Stimulated activated CD4-positive, alpha-beta T cell treated with anti-CD3 and anti-CD28 coated beads, Interleukin-15, amount 100 ng/mL, for 24 hours (primary cell): Measurements from ENCODE around the gene NOL6.
A peak's percentile ranks its signal among the peaks of the same experiment; 100 is the strongest.

ENCODE experiments used
- DNase-seq: peaks from one replicate; pipeline ENCODE4 v3.0.0-alpha.2; 2020

The NOL6 gene

DNA sequence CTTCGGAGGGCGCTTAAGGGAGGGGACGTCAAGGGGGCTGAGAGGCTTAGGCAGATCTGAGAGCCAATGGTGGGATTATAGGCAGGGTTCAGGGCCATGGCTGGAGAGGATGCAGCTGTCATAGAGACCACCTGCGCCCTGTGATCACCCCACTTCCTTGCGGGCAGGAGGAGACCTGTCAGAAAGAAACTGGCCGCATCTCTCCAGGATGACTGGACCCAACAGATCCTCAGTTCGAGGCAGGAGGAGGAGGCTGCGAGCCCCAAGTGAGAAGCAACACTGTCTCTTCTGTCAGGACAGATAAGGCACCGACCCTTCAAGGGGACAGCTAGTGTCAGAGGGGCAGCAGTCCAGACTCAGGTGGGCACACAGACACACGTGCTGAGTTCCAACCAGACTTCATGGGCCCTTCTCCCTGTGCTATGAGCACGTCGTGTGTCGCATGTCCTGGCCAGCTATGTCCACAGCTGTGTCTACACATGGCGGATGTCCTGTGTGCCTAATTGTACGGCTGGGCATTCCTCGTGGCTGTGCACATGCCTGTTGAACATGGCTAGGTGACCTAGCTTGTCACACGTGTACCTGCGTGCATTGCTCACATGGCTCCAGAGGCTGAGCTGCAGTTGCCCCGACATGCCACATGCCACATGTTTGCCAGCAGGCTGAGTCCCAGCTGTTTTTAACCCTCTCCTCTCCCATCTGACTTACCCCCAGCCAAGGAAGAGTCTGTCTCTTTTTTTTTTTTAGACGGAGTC is 25.7 kb downstream of the NOL6 start:
- DNase-seq = no peak

DNA sequence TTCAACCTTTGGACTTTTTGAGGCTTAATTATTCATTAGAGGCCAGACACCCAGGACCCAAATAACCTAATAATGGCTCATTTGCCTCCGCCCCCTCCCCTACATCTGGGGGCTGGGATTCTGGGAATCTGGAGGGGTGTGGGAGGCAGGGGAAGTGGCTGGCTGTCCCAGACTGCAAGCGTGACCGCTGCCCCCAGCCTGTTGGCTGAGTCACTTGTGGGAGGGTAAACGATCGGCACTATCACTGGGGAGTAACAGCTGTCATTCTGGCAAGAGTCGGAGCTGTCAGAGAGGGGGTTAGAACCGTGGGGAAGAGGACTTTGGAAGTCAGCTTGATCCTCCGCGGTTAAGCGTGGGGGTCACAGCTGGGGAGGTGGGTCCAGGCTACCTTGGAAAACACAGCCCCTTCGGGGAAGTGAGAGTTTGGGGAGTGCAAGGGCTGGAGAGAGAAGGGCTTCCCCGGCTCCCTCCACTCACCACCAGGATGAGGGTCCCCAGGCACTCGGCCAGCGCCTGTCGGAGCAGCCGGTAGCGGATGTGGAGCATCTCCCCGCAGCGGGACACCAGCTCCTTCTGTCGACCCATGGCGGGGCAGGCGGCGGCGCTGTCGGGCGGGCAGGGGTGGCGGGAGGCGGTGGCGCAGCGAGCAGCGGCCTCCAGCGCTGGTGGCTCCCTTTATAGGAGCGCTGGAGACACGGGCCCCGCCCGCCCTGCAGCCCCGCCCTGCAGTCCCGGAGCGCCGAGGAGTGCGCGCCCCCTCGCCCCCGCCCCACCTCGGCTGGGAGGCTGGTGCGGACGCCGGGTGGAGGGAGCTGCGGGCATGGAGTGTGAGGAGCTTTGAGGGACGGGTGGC is 26.6 kb downstream of the NOL6 start, which contains the start of gene AQP3:
TSS of gene AQP3 (minus strand) at position 648 of the 853 bp plus-strand sequence. CDS start at position 585, 63 bp downstream.
- DNase-seq = peak; percentile 74

DNA sequence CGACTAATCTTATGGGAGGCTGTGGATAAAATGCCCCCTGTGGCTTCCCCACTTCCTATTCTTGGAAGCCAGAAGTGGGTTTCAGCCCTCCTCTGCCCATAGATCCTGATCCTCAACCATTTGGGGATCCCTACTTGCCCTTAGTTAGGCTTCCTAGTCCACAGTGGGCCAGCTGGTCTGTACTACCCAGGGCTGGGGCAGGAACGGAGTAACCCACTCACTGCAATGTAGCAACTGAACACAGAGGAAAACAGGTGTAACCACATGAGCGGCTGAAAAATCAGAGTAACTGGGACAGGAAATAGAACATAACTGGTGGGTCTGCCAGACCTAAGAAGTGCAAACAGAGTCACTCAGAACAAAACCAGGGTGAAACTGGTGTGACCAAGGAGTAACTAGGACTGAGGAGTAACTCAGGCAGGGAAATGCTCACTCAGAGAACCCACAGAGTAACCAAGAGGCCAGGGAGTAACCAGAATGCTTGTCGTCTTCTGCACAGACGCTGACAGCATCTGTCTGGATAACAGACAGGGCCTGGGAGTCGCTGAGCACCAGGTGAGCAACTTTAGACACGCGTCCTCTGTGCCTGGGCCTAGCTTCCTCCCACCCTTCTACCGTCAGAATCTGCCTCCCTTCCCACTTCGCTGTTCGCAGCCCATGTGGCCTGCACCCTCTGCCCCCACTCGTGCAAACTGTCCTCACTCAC is 27.3 kb downstream of the NOL6 start:
- peak; percentile 69 for DNase-seq

DNA sequence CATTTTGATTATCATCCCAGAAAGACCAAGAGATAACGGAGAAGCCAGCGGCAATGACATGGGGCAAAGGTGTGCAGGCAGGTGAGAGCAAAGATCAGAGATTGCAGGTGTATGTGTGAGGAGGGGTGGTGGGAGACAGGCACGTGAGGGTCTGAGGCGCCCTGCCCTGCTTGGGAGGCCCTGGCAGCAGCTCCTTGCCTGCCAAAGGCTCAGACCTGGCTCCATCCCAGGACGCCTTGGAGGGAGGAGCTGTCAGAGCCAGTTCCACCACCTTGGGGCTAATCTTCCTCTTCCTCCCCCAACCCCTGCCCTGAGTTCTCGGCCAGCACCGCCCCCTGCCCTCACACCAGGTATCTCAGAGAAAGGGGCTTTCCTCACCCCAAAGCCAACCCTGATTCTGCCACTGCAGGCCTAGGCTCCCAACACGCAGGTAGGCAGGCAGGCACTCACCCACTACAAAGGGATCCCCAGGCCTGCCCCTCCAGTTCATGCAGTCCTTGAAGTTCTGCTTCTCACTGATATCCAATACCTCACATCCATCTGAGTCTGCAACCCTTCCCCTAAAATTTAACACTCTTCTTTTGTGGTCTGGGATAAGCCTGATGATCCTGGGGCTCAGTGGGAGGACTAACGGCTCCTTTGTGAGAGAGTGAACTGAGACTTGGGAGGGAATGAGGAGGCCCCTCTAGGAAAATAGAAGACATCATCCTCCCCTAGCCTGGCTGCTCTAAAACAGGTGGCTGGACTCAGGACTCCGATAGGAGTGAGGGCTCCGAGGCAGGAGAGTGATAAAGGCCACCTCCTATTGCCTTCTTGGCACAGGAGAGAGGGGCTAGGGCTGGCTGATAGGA is 28.1 kb downstream of the NOL6 start:
- DNase-seq = no peak

DNA sequence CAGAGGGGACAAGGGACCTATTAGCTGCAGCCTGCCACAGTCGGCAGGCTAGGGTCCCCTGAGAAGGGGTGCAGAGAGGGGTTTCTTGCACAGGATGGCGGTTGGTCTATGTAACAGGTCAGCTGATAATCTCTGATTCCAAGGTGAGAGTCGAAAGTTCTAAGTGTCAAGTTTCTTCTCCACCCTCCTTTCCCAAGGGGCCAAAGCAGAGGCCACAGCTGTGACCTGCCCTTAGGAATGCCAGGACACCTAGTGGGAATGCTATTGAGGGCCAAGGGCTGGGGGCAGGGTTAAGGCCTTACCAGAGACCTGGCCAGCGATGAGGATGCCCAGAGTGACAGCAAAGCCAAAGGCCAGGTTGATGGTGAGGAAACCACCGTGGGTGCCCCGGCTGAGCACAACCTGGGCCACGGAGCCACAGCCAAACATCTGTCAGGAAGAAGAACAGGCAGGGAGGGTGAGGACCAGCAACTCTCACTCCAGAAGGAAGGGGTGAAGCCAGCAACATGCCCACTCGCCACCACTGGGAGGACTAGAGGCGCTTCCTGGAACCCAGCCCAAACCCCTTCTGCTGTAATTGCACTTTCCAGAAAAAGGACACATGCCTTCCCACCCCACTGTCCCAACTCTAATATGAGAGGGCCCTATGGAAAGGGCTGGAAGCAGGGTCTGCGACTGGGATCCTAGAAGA is 30.1 kb downstream of the NOL6 start:
- no peak for DNase-seq

DNA sequence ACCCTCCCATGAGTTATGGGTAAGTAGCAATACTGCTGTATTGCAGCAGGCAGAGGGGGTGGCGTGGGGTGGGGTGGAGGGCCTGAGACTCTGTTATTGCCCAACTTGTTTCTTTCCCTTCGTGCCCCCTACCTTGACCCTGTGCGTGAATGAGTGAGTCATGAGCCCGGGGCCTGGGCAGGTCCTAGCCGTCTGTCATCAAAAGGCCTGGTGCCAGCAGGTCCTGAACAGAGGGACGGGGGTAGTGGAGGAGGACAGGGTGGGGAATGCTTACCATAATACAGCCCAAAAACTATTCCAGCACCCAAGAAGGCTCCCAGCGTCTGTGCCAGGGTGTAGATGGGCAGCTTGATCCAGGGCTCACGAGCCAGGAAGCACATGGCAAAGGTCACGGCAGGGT is 30.7 kb downstream of the NOL6 start:
- DNase-seq = no peak

DNA sequence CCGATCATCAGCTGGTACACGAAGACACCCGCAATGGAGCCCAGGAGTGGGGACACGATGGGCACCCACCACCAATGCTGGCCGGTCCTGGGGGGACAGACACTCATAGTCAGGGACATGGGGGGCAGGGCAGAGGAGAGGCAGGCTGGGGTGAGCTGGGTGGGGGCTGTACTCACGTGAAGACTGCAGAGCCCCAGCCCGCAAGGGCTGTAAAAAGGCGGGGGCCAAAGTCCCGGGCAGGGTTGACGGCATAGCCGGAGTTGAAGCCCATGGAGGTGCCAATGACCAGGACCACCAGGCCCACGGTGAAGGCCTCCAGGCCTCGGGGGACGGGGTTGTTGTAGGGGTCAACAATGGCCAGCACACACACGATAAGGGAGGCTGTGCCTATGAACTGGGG is 31.6 kb downstream of the NOL6 start:
- no peak for DNase-seq

DNA sequence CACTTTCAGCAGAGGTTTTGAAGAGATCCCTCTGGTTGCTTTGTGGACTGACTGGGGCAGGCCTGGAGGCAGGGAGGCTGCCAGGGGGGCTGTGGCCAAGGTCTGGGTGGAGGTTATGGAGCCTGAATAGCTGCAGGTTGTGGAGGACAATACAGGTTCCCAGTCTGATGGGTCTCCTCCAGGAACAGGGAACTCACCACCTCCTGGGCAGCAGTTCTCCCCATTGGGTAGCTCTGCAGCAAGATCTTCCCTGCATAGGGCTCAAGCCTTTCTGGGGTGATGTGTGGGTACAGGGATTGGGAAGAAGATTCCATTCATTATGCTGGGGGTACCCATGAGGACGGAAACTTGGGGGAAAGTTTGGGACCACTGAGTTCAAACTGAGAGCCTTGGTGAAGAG is 33.1 kb downstream of the NOL6 start:
- no peak for DNase-seq

DNA sequence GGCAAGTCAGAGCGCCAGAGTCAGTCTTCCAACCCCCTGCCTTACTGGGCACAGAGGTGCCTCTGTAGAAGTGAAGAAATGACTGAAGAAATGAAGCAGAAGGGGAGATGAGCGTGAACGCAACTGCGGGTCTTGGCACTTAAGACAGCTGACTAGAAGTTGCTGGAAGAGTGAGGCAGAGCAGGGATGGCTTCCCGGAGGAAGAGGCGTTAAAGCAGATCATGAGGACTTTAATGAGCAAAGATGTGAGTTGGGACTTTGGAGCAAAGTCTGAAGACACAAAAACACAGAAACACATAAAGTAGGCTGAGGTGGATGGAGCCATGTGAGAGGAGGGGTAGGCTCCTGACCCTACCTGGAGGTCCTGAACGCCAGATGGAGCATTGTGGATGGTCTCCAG is 33.5 kb downstream of the NOL6 start:
- no peak for DNase-seq

DNA sequence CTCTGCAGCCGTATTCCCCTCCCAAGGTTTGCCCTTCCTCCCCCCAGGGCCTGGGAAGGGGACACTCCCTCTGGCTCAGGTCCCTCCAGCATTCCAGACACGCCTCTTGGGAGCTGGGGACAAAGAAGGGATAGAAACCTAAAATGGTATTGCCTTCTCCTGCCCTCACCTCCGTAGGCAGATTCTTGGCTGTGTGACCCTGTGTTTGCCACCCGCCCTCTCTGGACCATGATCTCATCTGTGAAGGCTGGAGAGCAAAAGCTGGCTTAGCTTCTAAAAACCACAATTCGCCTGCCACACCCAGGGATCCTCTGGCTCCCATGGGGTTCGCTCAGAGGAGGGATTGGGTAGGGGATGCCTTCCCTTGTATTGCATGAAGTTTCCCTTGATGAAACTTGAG is 34.0 kb downstream of the NOL6 start:
- DNase-seq = no peak

DNA sequence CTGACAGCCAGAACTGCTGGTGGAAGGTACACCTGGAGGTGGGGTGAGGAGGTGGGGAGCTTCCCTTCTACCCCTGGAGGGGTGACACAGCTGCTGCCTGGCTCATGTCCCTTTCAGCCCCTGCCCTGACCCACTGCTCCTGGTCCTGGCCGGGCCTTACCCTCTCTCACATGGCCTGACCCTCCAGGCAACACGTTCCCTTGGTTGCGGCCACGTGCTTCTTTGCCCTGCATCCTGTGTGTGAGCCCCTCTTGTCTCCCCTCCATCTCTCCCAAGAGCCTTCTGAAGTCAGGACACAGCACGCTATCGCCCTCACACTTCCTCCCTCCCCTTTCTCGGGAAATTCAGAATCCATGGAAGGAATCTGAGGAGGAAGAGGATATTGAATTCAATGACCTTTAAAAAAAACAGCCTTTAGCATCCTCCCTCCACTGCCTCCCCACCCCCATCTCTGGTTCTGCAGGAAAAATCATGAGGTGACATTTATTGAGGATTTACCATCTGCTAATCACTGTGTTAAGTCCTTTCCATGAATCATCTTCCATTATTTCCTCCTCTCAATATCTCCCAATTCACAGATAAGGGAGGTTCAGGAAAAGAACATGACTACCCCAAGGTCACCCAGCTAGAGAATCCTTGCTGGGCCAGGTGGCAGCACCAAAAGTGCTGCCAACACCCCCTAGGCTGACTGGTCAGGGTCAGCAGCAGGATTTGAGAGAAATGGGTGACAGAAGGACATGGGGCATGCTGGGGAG is 34.6 kb downstream of the NOL6 start:
- DNase-seq = no peak

DNA sequence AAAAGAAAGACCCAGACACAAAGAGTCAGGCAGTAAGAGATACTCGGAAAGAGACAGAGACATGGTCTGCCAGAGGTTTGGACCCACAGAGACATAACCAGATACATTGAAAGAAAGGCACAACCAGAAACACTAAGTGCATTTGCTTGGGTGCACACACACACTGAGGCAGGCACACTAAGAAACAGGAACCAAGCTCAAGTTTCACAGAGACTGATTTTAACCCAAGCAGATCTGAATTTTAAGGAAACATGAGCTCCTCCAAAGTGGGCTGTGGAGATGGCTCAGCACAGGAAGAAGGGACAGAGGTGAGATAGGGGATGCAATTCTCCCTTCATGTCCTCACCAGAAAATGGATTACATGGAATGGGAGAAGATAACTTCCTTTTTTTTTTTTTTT is 35.8 kb downstream of the NOL6 start:
- no peak for DNase-seq

DNA sequence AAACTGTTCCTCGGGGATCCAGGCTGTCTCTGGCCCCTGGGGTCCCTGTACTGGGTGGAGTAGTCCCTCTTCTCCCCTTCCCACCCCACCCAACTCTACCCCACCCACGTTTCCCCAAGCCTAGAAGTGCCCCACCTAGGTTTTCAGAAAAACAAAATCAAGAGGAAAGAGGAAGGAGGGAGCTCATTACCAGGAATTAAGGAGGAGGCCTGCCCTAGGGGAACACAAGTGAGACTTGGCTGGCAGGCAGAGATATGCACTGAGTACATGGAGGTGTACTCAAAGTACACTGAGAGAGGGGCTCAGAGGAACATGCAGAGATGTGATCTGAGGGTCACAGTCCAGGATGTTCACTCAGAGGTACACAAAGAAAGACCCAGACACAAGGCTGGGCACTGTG is 36.5 kb downstream of the NOL6 start:
- no peak for DNase-seq

DNA sequence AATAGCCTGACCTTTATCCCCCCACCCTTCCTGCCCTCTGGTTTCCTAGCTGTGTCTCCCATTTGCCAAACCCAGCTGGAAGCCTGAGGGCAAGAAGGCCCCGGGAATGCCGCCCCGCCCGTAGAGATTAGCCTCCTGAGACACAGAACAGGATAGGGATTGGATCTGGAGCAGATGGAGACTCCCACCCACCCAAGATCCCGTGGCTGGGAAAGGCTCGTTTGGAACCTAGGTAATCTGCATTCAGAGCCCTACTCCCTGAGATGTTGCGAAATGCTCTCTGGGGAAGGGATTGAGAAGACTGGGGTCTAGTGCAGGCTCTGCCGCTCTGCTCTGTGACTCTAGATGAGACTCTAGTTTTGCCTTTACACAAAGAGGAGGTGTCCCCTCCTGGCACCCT is 37.3 kb downstream of the NOL6 start:
- DNase-seq = no peak

DNA sequence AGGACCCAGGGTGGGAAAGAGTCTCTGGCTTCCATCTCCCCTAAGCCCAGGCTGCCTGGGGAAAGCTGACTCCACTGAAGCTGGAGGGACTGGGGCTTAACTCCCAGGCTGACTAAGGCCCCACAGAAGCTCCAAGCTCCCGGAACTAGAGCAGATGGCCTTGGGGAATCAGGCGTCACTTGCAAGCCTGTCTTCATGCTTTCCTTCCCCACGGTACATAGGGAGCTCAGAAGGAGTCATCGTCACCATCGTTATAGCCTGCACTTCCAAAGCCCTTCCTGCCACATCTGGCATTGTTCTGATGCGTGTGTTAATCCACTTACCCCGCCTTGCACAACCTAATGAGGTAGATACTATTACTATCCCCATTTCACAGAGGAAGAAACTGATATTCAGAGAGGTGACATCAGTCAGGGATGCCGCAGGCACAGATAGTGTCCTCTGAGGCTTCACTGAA is 37.9 kb downstream of the NOL6 start:
- no peak for DNase-seq

DNA sequence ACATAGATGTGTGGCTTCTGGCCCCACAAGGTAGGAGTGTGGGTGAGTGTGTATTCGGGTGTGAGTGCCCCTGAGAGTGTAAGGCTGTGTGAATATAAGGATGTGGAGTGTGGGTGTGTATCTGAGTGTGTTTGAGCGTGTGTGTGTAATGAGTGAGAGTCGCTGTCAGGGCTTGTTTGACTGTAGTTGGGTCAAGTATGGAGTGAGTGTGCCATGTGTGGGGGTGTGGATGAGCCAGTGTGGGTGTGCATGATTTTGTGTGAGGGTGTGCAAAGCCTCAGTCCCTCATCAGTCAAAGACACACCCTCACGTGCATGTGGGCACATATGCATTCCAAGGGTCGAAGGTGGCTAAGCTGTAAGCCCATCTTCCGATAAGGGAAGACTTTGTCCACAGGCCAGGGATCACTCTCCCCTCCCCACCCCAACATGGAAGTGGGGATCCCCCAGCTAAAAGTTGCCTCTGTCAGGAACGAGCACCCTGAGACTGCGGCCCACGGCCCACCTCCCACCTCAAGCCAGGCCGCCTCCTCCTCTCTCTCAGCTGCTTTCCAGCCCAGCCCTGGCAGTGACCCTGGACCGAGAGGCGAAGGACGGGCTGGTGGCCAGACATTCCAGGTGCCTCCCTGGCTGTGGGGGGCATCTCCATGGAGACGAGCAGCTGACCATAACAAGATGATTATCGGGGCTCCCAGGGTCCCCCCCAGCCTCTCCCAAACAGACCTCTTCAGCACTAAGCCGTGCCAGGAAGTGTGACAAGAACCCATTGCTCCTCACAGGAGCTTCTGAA is 39.2 kb downstream of the NOL6 start:
- no peak for DNase-seq

DNA sequence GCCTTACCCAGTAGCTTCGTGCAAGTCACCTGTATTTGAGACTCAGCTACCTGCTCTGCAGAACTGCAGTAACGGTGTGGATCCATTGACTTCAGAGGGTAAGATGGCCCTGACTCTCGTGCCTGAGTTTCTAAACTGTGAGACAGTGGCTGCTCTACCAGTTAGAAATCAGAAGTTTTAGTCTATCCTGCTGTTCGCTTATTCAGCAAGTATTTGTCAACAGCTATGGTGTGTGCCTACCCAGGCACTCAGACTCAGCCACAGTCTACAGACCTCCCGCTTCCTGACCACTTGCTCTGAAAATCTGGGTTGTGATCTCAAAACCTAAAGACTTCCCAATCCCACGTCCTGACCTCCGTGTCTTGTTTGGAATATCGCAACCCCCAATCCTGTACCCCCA is 39.9 kb downstream of the NOL6 start:
- no peak for DNase-seq

DNA sequence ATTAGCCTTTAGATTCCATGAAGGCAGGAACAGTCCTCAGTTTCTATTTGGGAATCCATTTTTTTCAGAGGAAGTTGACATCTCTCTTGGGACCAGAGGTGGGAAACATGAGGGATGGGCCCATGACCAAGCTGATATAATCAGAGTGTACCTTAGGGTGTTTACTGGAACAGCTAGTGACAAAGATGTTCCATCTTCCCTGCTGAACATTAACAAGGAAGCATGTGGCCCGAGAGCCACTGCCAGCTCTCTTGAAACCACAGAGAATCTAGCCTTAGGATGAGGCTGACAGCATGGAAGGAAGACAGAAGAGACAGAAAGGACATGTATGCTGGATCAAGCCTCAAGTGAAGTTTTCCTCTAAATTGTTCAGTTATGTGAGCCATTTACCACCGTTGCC is 42.3 kb downstream of the NOL6 start:
- no peak for DNase-seq

DNA sequence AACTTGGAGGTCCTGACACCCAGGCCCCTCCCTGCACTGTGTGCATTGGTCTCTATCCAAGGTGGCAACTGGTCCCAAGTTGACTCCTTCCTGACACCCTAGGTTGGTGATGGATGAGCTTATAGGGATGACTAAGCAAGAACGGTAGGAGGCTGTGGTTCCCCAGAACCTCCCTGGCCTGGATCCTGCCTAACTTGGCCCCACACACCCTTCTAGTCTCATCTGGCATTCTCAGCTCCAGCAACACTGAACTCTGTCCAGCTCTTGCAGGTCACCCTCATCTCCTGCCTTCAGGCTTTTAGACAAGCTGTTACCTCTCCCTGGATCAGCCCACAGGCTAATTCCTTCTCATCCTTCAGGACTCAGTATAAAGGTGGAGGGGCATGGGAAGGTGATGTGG is 42.8 kb downstream of the NOL6 start:
- DNase-seq = no peak

DNA sequence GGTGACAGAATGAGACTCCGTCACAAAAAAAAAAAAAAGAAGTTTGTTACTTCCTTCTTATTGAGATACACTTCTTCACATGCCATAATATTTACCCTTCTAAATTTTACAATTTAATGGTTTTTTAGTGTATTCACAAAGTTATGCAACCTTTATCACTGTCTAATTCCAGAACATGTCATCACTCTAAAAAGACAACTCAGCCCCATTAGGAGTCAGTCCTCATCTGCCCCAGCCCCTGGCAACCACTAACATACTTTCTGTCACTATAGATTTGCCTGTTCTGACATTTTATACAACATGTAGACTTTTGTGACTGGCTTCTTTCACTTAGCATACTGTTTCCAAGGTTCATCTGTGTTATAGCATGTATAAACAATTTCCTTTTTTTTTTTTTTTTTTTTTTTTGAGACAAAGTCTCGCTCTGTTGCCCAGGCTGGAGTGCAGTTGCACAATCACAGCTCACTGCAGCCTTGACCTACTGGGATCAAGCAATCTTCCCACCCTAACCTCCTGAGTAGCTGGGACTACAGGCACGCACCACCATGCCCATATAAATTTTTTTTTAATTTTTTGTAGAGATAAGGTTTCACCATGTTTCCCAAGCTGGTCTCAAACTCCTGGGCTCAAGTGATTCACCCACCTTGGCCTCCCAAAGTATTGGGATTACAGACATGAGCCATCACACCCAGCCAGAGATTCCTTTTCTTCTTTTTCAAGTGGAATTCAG is 44.3 kb downstream of the NOL6 start:
- DNase-seq = no peak
